Measurements from ENCODE around the gene NDUFS5. TPM values are rescaled to one million over a fixed set of nuclear protein-coding genes. Genes with fewer than 3 reads are reported as not detected.
"Not testable (repeated sequence)": the region's sequence is repeated elsewhere in the genome, so short reads cannot be mapped to it uniquely, and the experiment has no call there.

The NDUFS5 gene
- total RNA-seq (100 to 1,000 TPM; 211 to 354 TPM), polyA plus RNA-seq (ENCODE audit: insufficient read depth, low read depth, low replicate concordance) (298 TPM)
- long read RNA-seq, donor 1, transcript NDUFS5-202 (3 exons, 548 nt) = minor isoform, 85 of 287 reads
- long read RNA-seq, donor 1, transcript NDUFS5-201 (3 exons, 544 nt) = major isoform, 151 of 287 reads
- long read RNA-seq, donor 1, partial matches to known transcripts = 51 of 287 reads
- long read RNA-seq, donor 1, other reads (novel, unspliced or antisense) = 0 of 287 reads
- long read RNA-seq, donor 2, transcript NDUFS5-202 (3 exons, 548 nt) = minor isoform, 58 of 143 reads
- long read RNA-seq, donor 2, transcript NDUFS5-201 (3 exons, 544 nt) = major isoform, 68 of 143 reads
- long read RNA-seq, donor 2, partial matches to known transcripts = 17 of 143 reads
- long read RNA-seq, donor 2, other reads (novel, unspliced or antisense) = 0 of 143 reads

DNA sequence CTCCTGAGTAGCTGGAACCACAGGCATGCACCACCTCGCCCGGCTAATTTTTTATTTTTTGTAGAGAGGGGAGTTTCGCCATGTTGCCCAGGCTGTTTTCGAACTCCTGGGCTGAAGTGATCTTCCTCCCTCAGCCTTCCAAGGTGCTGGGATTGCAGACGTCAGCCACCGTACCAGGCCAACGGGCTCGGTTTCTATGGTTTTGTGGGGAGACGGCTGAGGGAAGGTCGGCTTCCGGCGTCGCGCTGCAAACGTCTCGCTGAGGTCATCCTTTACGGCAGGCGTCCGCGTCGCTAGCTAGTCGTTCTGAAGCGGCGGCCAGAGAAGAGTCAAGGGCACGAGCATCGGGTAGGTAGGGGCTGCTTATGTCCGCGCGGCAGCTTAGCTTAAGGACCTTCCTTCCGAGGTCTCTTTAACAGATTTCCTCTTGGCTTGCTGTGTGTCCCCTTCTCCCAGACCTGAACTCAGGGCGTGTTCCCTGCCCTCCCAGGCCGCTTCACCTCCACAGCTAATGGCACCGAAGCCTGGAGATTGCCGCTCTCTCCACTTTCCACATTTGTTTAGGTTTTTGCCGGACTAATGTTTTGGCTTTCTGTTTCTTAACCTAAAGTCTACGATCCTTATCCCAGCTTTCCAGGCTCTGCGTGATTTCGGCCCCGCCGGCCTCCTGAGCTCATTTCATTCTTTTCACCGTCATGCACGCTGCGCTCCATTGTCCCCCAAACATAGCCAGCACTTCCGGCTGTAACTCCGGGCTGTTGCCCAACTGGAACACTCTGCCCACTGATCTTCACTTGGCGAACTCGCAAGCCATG is at the start of gene NDUFS5:
NDUFS5 (plus strand) TSS at position 300 of the 815 bp plus-strand sequence. CDS start 2,375 bp downstream, outside the sequence.
- WGBS, 2 donors = 0 to 1% methylated on average over 47 of the region's 47 CpGs
- intact Hi-C loops (cut with DNase I; ENCODE audit: low total_unique reads) = no loop called here

GRCh38 chr1:38977399-38978244 is 48.5 kb upstream of the NDUFS5 start:
- H3K9me3 ChIP-seq; intact Hi-C loops (cut with DNase I; ENCODE audit: low total_unique reads); H3K27ac ChIP-seq; H3K4me3 ChIP-seq; H3K36me3 ChIP-seq (ENCODE audit: low read depth, missing control alignments); H3K4me1 ChIP-seq; H3K27me3 ChIP-seq: not testable (repeated sequence)
- 81 to 85% methylated on average over 8 to 12 of the region's 12 CpGs for WGBS, 2 donors
- peak; percentile 23 for DNase-seq

More for the DNA sequence above, at the start of gene NDUFS5:
- peaks cover 10% of the 10 kb centered on the region for H3K4me1 ChIP-seq
- H3K36me3 ChIP-seq (ENCODE audit: low read depth, missing control alignments) = peaks cover 5% of the 10 kb centered on the region
- TF ChIP-seq, protein P1, sequence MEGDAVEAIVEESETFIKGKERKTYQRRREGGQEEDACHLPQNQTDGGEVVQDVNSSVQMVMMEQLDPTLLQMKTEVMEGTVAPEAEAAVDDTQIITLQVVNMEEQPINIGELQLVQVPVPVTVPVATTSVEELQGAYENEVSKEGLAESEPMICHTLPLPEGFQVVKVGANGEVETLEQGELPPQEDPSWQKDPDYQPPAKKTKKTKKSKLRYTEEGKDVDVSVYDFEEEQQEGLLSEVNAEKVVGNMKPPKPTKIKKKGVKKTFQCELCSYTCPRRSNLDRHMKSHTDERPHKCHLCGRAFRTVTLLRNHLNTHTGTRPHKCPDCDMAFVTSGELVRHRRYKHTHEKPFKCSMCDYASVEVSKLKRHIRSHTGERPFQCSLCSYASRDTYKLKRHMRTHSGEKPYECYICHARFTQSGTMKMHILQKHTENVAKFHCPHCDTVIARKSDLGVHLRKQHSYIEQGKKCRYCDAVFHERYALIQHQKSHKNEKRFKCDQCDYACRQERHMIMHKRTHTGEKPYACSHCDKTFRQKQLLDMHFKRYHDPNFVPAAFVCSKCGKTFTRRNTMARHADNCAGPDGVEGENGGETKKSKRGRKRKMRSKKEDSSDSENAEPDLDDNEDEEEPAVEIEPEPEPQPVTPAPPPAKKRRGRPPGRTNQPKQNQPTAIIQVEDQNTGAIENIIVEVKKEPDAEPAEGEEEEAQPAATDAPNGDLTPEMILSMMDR (IDR thresholded peaks at IDR 0.05) = no peak
- TF ChIP-seq POLR2A (IDR thresholded peaks at IDR 0.05) = peak; percentile 69
- peak within 1 kb of the TSS; percentile 85 to 95 for H3K27ac ChIP-seq
- no peaks in the 10 kb centered on the region for H3K9me3 ChIP-seq
- H3K27me3 ChIP-seq = no peaks in the 10 kb centered on the region
- DNase-seq = peak; percentile 96
- peak within 1 kb of the TSS; percentile 81 to 84 for H3K4me3 ChIP-seq

DNA sequence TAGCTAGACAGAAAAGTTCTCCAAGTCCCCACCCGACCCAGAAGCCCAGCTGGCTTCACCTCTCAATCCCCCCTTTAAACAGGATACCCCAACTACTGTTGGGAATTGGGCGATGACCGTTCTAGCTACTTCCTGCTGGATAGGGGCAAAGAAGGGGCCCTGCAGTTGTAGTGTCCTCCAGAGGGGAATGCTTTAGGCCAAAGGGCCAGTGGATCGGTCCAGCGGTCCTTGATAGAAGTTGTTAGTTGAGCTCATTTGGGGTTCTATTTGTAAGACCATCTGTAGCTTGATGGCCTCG is 48.0 kb upstream of the NDUFS5 start:
- H3K36me3 ChIP-seq (ENCODE audit: low read depth, missing control alignments); H3K27me3 ChIP-seq; intact Hi-C loops (cut with DNase I; ENCODE audit: low total_unique reads); H3K27ac ChIP-seq; H3K4me1 ChIP-seq; H3K4me3 ChIP-seq; H3K9me3 ChIP-seq: not testable (repeated sequence)
- WGBS, 2 donors = 91 to 92% methylated on average over 6 of the region's 6 CpGs
- peak; percentile 26 for DNase-seq

DNA sequence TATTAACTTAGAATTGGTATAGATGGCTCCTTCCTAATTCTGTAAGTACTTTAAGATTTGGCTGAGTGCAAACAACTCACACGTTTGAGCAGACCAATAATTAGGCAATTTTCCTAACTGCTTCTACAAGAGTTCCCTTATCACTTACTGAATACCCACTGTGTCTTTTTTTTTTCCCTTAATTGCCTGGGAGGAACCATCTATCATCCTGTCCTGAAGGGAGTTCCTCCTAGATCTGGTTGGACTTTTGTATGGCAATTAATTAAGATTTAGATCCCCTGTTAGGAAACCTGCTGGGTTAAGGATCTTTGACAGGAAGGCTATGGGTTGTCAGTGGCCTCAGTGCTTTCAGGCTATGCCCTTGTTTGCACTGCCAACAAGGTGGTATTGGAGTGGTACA is 46.8 kb upstream of the NDUFS5 start:
- DNase-seq; H3K36me3 ChIP-seq (ENCODE audit: low read depth, missing control alignments); H3K4me3 ChIP-seq; intact Hi-C loops (cut with DNase I; ENCODE audit: low total_unique reads); H3K27me3 ChIP-seq; H3K27ac ChIP-seq; H3K4me1 ChIP-seq; H3K9me3 ChIP-seq: not testable (repeated sequence)
- WGBS, 2 donors = 34 to 51% methylated on average over 1 of the region's 1 CpG

- no peaks in the 10 kb centered on the region for H3K9me3 ChIP-seq
- no peaks in the 10 kb centered on the region for H3K27me3 ChIP-seq
- H3K4me3 ChIP-seq = no peak overlapping the region
- peaks cover 11% of the 10 kb centered on the region for H3K4me1 ChIP-seq
- peak overlapping the region in 1 of 2 donors; percentile 94 for H3K27ac ChIP-seq
- H3K36me3 ChIP-seq (ENCODE audit: low read depth, missing control alignments) = no peaks in the 10 kb centered on the region
- 50 to 58% methylated on average over 2 of the region's 2 CpGs for WGBS, 2 donors
- intact Hi-C loops (cut with DNase I; ENCODE audit: low total_unique reads) = no loop called here
- no peak for DNase-seq
- TF ChIP-seq POLR2A (IDR thresholded peaks at IDR 0.05) = no peak
- TF ChIP-seq, protein P1 (IDR thresholded peaks at IDR 0.05) = no peak
These were observed 36.2 kb upstream of the NDUFS5 start for GRCh38 chr1:38989979-38990378.

- WGBS, 2 donors = 15 to 33% methylated on average over 5 of the region's 5 CpGs
- DNase-seq = no peak
- Histone ChIP-seq H3K27ac (peak overlapping the region; percentile 88 to 94), H3K9me3 (no peaks in the 10 kb centered on the region), H3K4me3 (peak overlapping the region; percentile 98 to 100), H3K36me3 (ENCODE audit: low read depth, missing control alignments) (no peaks in the 10 kb centered on the region), H3K27me3 (no peaks in the 10 kb centered on the region), H3K4me1 (peaks cover 13% of the 10 kb centered on the region)
- intact Hi-C loops (cut with DNase I; ENCODE audit: low total_unique reads) = no loop called here
- TF ChIP-seq POLR2A (IDR thresholded peaks at IDR 0.05) = no peak
- TF ChIP-seq, protein P1 (IDR thresholded peaks at IDR 0.05) = no peak
These were observed 35.8 kb upstream of the NDUFS5 start for GRCh38 chr1:38990386-38990737.
